Neural cell (in vitro differentiated cells): ENCODE measurements around the gene ALDH8A1. TPM values are rescaled to one million over a fixed set of nuclear protein-coding genes. Genes with fewer than 3 reads are reported as not detected.

Source experiments
- H2AFZ ChIP-seq: fragments of 200-600, 300-800 bp; sonication (generic), shearing (Covaris generic); 2 replicates; pipeline ENCODE4 v1.6.0; 2014; ENCODE audit warnings: low read depth, mild to moderate bottlenecking, antibody characterized with exemption, low read length, moderate library complexity
- H3F3A ChIP-seq: fragments of 200-600 bp; shearing (Covaris generic); 2 replicates; pipeline ENCODE4 v1.6.1; 2016; ENCODE audit warnings: mild to moderate bottlenecking, moderate library complexity, mixed read lengths, antibody characterized with exemption, low read length; ENCODE audit not compliant: insufficient read depth, poor library complexity, severe bottlenecking
- H3K27ac ChIP-seq: fragments of 200-600, 300-800 bp; sonication (generic), shearing (Covaris generic); 2 replicates; pipeline ENCODE4 v1.5.1; 2014; ENCODE audit warnings: mild to moderate bottlenecking, low read length, moderate library complexity
- H3K27me3 ChIP-seq: fragments of 300-800, 200-600 bp; sonication (generic), shearing (Covaris generic); 2 replicates; pipeline ENCODE4 v1.6.0; 2014; ENCODE audit warnings: mild to moderate bottlenecking, low read depth, low read length, moderate library complexity; ENCODE audit not compliant: insufficient read depth
- H3K36me3 ChIP-seq: fragments of 300-800, 200-600 bp; sonication (generic), shearing (Covaris generic); 2 replicates; pipeline ENCODE4 v1.5.1; 2014; ENCODE audit warnings: mild to moderate bottlenecking, antibody characterized with exemption, low read length, moderate library complexity; ENCODE audit not compliant: insufficient read depth
- H3K4me2 ChIP-seq: fragments of 300-800, 200-600 bp; sonication (generic), shearing (Covaris generic); 2 replicates; pipeline ENCODE4 v1.6.0; 2014; ENCODE audit warnings: mild to moderate bottlenecking, low read length
- H3K4me3 ChIP-seq: fragments of 300-800, 200-600 bp; sonication (generic), shearing (Covaris generic); 2 replicates; pipeline ENCODE4 v1.5.1; 2014; ENCODE audit warnings: mild to moderate bottlenecking, low read length, moderate library complexity
- H3K79me2 ChIP-seq: fragments of 200-600 bp; shearing (Covaris generic); replicated peaks from 2 replicates; pipeline ENCODE4 v1.6.0; 2014; ENCODE audit warnings: mild to moderate bottlenecking, low read length, moderate library complexity; ENCODE audit not compliant: insufficient read depth
- H3K9ac ChIP-seq: fragments of 300-800, 200-600 bp; sonication (generic), shearing (Covaris generic); 2 replicates; pipeline ENCODE4 v1.6.1; 2016; ENCODE audit warnings: mild to moderate bottlenecking, low read length, mixed read lengths
- H3K9me2 ChIP-seq: fragments of 200-600 bp; shearing (Covaris generic); 2 replicates; pipeline ENCODE4 v1.6.1; 2016; ENCODE audit warnings: mild to moderate bottlenecking, low read length, mixed read lengths; ENCODE audit not compliant: insufficient read depth
- H3K9me3 ChIP-seq: fragments of 200-600, 300-800 bp; sonication (generic), shearing (Covaris generic); 2 replicates; pipeline ENCODE4 v1.6.1; 2016; ENCODE audit warnings: mild to moderate bottlenecking, mixed run types, low read length, moderate library complexity, mixed read lengths
- H4K20me1 ChIP-seq: fragments of 200-600 bp; shearing (Covaris generic); 2 replicates; pipeline ENCODE4 v1.6.1; 2016; ENCODE audit warnings: mild to moderate bottlenecking, mixed run types; ENCODE audit not compliant: insufficient read depth
- CTCF ChIP-seq: fragments of 450-650 bp; IDR thresholded peaks from 2 replicates; pipeline ENCODE4 v1.5.1; 2014; ENCODE audit warnings: antibody characterized with exemption, mild to moderate bottlenecking, moderate library complexity; ENCODE audit not compliant: poor library complexity, severe bottlenecking
- EP300 ChIP-seq: fragments of 450-650 bp; conservative IDR thresholded peaks from 2 replicates; pipeline ENCODE4 v1.6.1; 2014; ENCODE audit warnings: antibody characterized with exemption, mild to moderate bottlenecking, moderate library complexity; ENCODE audit not compliant: poor library complexity, severe bottlenecking
- EZH2 ChIP-seq: fragments of 200-600, 300-800 bp; shearing (Covaris generic), sonication (generic); IDR thresholded peaks from 2 replicates; pipeline ENCODE4 v1.6.1; 2014; ENCODE audit warnings: antibody characterized with exemption, low read length, borderline replicate concordance, mild to moderate bottlenecking; ENCODE audit not compliant: insufficient read depth, poor library complexity, severe bottlenecking
- MXI1 ChIP-seq: fragments of 450-650 bp; conservative IDR thresholded peaks from 2 replicates; pipeline ENCODE4 v1.6.1; 2014; ENCODE audit warnings: antibody characterized with exemption, mild to moderate bottlenecking; ENCODE audit not compliant: poor library complexity, severe bottlenecking
- POLR2AphosphoS5 ChIP-seq: IDR thresholded peaks from 2 replicates; pipeline ENCODE4 v1.6.1; 2012
- RAD21 ChIP-seq: fragments of 450-650 bp; conservative IDR thresholded peaks from 2 replicates; pipeline ENCODE4 v1.6.1; 2014; ENCODE audit warnings: antibody characterized with exemption, mild to moderate bottlenecking, moderate library complexity
- SMC3 ChIP-seq: fragments of 450-650 bp; conservative IDR thresholded peaks from 2 replicates; pipeline ENCODE4 v1.6.1; 2014; ENCODE audit warnings: antibody characterized with exemption, mild to moderate bottlenecking, moderate library complexity; ENCODE audit not compliant: poor library complexity
- TAF1 ChIP-seq: IDR thresholded peaks from 2 replicates; pipeline ENCODE4 v1.6.1; 2012; ENCODE audit warnings: low read depth
- polyA plus RNA-seq: library from polyadenylated mRNA; depleted of rRNA; stranded (reverse); fragments of >200 nt; gene quantifications from 2 replicates; pipeline ENCODE4 v1.2.3, GENCODE V29; 2014
- TF ChIP-seq, protein P1 (sequence below): IDR thresholded peaks from 2 replicates; pipeline ENCODE4 v1.6.1; 2012; ENCODE audit warnings: borderline replicate concordance

The ALDH8A1 gene
- polyA plus RNA-seq, 1 donor from 2014 or later: 6.9 TPM

- Histone ChIP-seq H4K20me1 (no peaks in the 10 kb centered on the region), H3K4me3 (no peak overlapping the region), H3F3A (no peaks in the 10 kb centered on the region), H2AFZ (no peak overlapping the region), H3K27me3 (no peaks in the 10 kb centered on the region), H3K9me3 (no peaks in the 10 kb centered on the region), H3K9ac (no peak overlapping the region), H3K27ac (no peak overlapping the region), H3K36me3 (no peaks in the 10 kb centered on the region), H3K79me2 (no peaks in the 10 kb centered on the region), H3K9me2 (no peaks in the 10 kb centered on the region), H3K4me2 (no peak overlapping the region)
- TF ChIP-seq, protein P1, sequence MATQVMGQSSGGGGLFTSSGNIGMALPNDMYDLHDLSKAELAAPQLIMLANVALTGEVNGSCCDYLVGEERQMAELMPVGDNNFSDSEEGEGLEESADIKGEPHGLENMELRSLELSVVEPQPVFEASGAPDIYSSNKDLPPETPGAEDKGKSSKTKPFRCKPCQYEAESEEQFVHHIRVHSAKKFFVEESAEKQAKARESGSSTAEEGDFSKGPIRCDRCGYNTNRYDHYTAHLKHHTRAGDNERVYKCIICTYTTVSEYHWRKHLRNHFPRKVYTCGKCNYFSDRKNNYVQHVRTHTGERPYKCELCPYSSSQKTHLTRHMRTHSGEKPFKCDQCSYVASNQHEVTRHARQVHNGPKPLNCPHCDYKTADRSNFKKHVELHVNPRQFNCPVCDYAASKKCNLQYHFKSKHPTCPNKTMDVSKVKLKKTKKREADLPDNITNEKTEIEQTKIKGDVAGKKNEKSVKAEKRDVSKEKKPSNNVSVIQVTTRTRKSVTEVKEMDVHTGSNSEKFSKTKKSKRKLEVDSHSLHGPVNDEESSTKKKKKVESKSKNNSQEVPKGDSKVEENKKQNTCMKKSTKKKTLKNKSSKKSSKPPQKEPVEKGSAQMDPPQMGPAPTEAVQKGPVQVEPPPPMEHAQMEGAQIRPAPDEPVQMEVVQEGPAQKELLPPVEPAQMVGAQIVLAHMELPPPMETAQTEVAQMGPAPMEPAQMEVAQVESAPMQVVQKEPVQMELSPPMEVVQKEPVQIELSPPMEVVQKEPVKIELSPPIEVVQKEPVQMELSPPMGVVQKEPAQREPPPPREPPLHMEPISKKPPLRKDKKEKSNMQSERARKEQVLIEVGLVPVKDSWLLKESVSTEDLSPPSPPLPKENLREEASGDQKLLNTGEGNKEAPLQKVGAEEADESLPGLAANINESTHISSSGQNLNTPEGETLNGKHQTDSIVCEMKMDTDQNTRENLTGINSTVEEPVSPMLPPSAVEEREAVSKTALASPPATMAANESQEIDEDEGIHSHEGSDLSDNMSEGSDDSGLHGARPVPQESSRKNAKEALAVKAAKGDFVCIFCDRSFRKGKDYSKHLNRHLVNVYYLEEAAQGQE: no peak
- TF ChIP-seq SMC3 (no peak), EZH2 (no peak), MXI1 (no peak)
Measured at GRCh38 chr6:134880487-134881190, 69.3 kb downstream of the ALDH8A1 start.

- no peak for TF ChIP-seq CTCF
- TF ChIP-seq TAF1: no peak
- TF ChIP-seq SMC3: no peak
- TF ChIP-seq EP300: no peak
- TF ChIP-seq MXI1: no peak
- TF ChIP-seq, protein P1: no peak
- no peak for TF ChIP-seq EZH2
- TF ChIP-seq POLR2AphosphoS5: no peak
- no peak for TF ChIP-seq RAD21
Measured at GRCh38 chr6:134878136-134878535, 71.8 kb downstream of the ALDH8A1 start.

More at GRCh38 chr6:134878136-134878535, 71.8 kb downstream of the ALDH8A1 start:
- Histone ChIP-seq H4K20me1 (no peaks in the 10 kb centered on the region), H3F3A (no peaks in the 10 kb centered on the region), H3K36me3 (no peaks in the 10 kb centered on the region), H3K79me2 (no peaks in the 10 kb centered on the region), H3K27me3 (no peaks in the 10 kb centered on the region), H3K4me2 (no peak overlapping the region), H3K9me3 (no peaks in the 10 kb centered on the region), H3K9me2 (no peaks in the 10 kb centered on the region), H2AFZ (no peak overlapping the region), H3K27ac (no peak overlapping the region), H3K9ac (no peak overlapping the region), H3K4me3 (no peak overlapping the region)
